IPS-20b (cell line): ENCODE results near the gene SCAF4.

Experiments
- H3K27ac ChIP-seq: one replicate; pipeline ENCODE4 v1.5.1; 2013; ENCODE audit warnings: low read length
- H3K27me3 ChIP-seq: 2 replicates; pipeline ENCODE4 v1.6.1; 2013; ENCODE audit warnings: mild to moderate bottlenecking, low read length, inconsistent platforms; ENCODE audit not compliant: insufficient read depth
- H3K36me3 ChIP-seq: 2 replicates; pipeline ENCODE4 v1.6.1; 2013; ENCODE audit warnings: low read depth, mild to moderate bottlenecking, inconsistent platforms, low read length, moderate library complexity; ENCODE audit not compliant: insufficient read depth
- H3K4me1 ChIP-seq: 2 replicates; pipeline ENCODE4 v1.6.1; 2013; ENCODE audit warnings: mild to moderate bottlenecking, control low read depth, inconsistent platforms, low read length, moderate library complexity; ENCODE audit not compliant: insufficient read depth
- H3K4me3 ChIP-seq: 2 replicates; pipeline ENCODE4 v1.5.1; 2013; ENCODE audit warnings: mild to moderate bottlenecking, low read length, inconsistent platforms
- H3K9ac ChIP-seq: 2 replicates; pipeline ENCODE4 v1.6.1; 2013; ENCODE audit warnings: low read depth, mild to moderate bottlenecking, inconsistent platforms, low read length, moderate library complexity
- H3K9me3 ChIP-seq: 2 replicates; pipeline ENCODE4 v1.6.1; 2013; ENCODE audit warnings: mild to moderate bottlenecking, low read depth, low read length, inconsistent platforms; ENCODE audit not compliant: insufficient read depth

The SCAF4 gene

GRCh38 chr21:31684918-31685317 lies 47.0 kb downstream of the SCAF4 start:
- no peaks in the 10 kb centered on the region for H3K4me1 ChIP-seq
- no peak overlapping the region for H3K9ac ChIP-seq
- no peaks in the 10 kb centered on the region for H3K27me3 ChIP-seq
- no peak overlapping the region for H3K4me3 ChIP-seq
- no peak overlapping the region for H3K27ac ChIP-seq
- peaks cover 99% of the 10 kb centered on the region for H3K36me3 ChIP-seq
- no peaks in the 10 kb centered on the region for H3K9me3 ChIP-seq

DNA sequence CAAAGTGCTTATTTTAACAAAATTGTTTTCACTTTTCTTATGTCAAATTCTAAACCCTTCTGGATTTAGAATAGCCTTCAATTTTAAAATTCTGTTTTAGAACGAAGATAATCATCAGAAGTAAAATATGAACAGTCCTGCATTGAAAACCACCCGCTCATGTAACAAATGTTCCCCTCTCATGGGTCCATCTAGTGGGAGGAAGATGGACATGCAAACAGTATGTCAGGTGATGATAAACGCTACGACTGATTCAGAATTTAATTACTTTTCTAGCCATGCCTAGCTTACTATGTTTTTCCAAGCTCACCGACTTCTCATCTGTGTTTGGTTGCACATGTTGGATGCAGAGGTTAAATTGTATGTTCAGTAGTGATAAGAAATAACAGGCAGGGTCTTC lies 48.9 kb downstream of the SCAF4 start:
- no peaks in the 10 kb centered on the region for H3K27me3 ChIP-seq
- no peak overlapping the region for H3K9ac ChIP-seq
- no peaks in the 10 kb centered on the region for H3K9me3 ChIP-seq
- H3K36me3 ChIP-seq: peaks cover 99% of the 10 kb centered on the region
- H3K4me3 ChIP-seq: no peak overlapping the region
- H3K27ac ChIP-seq: no peak overlapping the region
- no peaks in the 10 kb centered on the region for H3K4me1 ChIP-seq

- Histone ChIP-seq H3K9me3 (no peaks in the 10 kb centered on the region), H3K4me1 (no peaks in the 10 kb centered on the region), H3K27ac (no peak overlapping the region), H3K9ac (no peak overlapping the region), H3K27me3 (no peaks in the 10 kb centered on the region), H3K4me3 (no peak overlapping the region), H3K36me3 (peaks cover 99% of the 10 kb centered on the region)
Observed at GRCh38 chr21:31682620-31683019, 49.3 kb downstream of the SCAF4 start.

DNA sequence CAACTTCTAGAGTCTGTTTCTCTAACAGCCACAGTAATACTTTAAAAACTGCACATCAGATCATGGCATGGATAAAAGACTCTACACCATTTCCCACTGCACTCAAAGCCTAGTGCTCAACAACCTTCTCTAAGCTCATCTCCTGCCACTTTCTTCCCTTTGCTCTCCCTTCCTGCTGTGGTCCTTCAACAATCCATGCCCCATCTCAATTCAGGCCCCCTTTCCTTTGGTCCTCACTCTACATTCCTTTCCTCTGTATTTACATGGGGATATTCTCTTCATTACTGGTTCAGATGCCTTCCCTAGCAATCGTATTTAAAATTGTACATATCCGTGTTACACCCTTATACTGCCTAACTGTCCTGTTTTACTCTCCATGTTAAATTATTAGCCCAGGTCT lies 53.4 kb downstream of the SCAF4 start:
- Histone ChIP-seq H3K9me3 (no peaks in the 10 kb centered on the region), H3K4me1 (no peaks in the 10 kb centered on the region), H3K9ac (no peak overlapping the region), H3K4me3 (no peak overlapping the region), H3K27ac (no peak overlapping the region), H3K36me3 (peaks cover 64% of the 10 kb centered on the region), H3K27me3 (no peaks in the 10 kb centered on the region)

GRCh38 chr21:31677047-31677446 lies 54.9 kb downstream of the SCAF4 start:
- Histone ChIP-seq H3K4me3 (no peak overlapping the region), H3K36me3 (peaks cover 56% of the 10 kb centered on the region)

DNA sequence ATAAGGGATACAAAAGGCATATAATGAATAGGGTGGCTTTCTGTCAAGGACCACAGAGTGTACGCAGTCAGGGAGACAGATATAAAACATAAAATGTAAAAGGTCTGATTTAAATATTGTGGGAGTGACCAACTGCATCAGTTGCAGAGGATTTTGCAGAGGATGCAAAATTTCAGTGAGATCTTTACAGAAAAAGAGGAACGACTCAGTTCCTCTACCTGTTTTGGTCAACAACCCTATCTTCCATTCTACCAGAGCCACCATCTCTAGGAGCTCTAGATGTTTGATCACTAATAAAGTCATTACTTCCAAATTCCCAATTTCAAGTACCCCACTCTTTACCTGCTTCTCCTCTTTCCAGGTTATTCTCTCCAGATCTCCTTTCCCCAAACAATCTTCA lies 56.0 kb downstream of the SCAF4 start:
- Histone ChIP-seq H3K27me3 (no peaks in the 10 kb centered on the region), H3K36me3 (peaks cover 56% of the 10 kb centered on the region), H3K4me1 (no peaks in the 10 kb centered on the region), H3K4me3 (no peak overlapping the region), H3K27ac (no peak overlapping the region), H3K9ac (no peak overlapping the region), H3K9me3 (no peaks in the 10 kb centered on the region)

More at GRCh38 chr21:31677047-31677446, 54.9 kb downstream of the SCAF4 start:
- no peak overlapping the region for H3K9ac ChIP-seq
- no peaks in the 10 kb centered on the region for H3K9me3 ChIP-seq
- no peaks in the 10 kb centered on the region for H3K4me1 ChIP-seq
- H3K27me3 ChIP-seq: no peaks in the 10 kb centered on the region
- H3K27ac ChIP-seq: no peak overlapping the region

GRCh38 chr21:31675318-31675717 lies 56.6 kb downstream of the SCAF4 start:
- no peak overlapping the region for H3K9ac ChIP-seq
- peaks cover 5% of the 10 kb centered on the region; the same call in 1 of the 2 replicates for H3K4me1 ChIP-seq
- H3K27ac ChIP-seq: no peak overlapping the region
- no peaks in the 10 kb centered on the region for H3K27me3 ChIP-seq
- H3K9me3 ChIP-seq: no peaks in the 10 kb centered on the region
- no peak overlapping the region for H3K4me3 ChIP-seq
- H3K36me3 ChIP-seq: peaks cover 56% of the 10 kb centered on the region

DNA sequence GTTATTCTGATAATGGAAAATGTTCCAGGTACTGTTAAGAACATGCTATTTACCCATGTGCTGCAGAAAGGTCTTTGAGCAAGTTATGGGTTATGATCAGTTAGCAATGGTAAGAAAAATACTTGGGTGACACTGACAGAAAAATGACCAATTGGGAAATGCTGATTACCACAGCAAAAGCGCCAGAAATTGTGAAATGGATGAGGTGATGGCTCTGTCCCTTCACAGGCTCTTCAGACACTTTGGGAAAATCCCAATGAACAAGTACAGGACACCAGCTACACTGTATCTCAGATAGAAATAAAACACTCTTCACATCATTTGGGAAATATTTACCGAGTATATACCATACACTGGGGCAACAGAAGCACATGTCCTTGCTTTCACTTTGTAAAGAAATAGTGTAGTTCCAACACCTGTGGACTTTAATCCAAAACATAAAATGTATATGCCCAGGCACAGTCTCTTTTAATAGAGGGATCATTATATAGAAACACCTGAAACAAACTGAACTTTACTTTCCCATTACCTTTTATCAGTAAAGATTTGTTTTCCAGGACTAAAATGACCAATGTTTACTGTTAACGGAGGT lies 58.5 kb downstream of the SCAF4 start:
- no peaks in the 10 kb centered on the region for H3K9me3 ChIP-seq
- H3K27ac ChIP-seq: no peak overlapping the region
- H3K36me3 ChIP-seq: peaks cover 54% of the 10 kb centered on the region
- H3K27me3 ChIP-seq: no peaks in the 10 kb centered on the region
- H3K9ac ChIP-seq: no peak overlapping the region
- H3K4me3 ChIP-seq: no peak overlapping the region
- peaks cover 13% of the 10 kb centered on the region; the same call in 1 of the 2 replicates for H3K4me1 ChIP-seq

DNA sequence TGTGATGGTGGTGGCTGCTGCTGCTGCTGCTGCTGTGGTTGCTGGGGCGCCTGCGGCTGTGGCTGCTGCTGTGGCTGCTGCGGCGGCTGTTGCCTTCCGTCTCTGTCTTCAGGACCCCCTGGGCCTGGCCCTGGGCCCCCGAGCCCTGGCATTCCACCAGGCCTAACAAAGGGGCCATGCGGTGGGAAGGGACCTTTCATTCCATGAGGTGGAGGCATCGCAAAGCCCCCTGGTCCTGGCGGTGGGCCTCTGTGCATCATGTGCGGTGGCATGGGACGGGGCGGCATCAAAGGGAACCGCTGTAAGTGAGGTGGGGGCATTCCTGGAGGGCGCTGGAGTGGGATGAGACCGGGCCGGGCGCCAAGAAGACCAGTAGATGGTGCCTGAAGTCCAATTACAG lies 60.0 kb downstream of the SCAF4 start:
- no peaks in the 10 kb centered on the region for H3K9me3 ChIP-seq
- H3K4me3 ChIP-seq: no peak overlapping the region
- peaks cover 56% of the 10 kb centered on the region for H3K36me3 ChIP-seq
- H3K27me3 ChIP-seq: no peaks in the 10 kb centered on the region
- H3K9ac ChIP-seq: no peak overlapping the region
- no peak overlapping the region for H3K27ac ChIP-seq
- H3K4me1 ChIP-seq: peaks cover 16% of the 10 kb centered on the region; the same call in 1 of the 2 replicates

DNA sequence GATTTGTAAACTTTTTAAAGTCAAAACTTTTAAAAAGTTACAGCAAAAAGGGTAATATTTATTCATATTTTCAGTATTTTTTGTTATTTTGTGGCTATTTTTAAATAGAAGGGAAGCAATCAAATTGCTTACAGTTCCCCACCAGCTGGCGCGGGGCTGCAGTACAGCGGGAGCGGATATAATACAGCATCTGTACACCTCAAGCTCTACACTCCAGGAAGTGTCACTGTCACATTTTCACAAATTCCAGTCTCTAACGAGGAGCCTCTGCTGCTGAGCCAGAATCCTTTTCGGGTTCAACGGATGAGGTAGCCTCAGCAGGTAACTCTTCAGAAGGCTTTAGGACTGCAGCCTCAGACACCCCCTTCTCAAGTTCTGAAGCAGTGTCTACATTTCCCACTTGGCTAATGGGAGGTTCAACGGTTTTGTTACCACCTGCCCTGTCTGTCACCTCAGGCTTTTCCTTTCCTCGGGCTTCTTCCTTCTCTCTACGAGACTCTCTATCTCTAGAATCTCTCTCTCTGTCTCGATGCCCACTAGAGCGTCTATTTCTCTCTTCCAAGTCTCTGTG lies 60.7 kb downstream of the SCAF4 start:
- Histone ChIP-seq H3K27ac (no peak overlapping the region), H3K36me3 (peaks cover 63% of the 10 kb centered on the region), H3K27me3 (no peaks in the 10 kb centered on the region), H3K4me1 (peaks cover 16% of the 10 kb centered on the region; the same call in 1 of the 2 replicates), H3K4me3 (no peak overlapping the region), H3K9ac (no peak overlapping the region), H3K9me3 (no peaks in the 10 kb centered on the region)

DNA sequence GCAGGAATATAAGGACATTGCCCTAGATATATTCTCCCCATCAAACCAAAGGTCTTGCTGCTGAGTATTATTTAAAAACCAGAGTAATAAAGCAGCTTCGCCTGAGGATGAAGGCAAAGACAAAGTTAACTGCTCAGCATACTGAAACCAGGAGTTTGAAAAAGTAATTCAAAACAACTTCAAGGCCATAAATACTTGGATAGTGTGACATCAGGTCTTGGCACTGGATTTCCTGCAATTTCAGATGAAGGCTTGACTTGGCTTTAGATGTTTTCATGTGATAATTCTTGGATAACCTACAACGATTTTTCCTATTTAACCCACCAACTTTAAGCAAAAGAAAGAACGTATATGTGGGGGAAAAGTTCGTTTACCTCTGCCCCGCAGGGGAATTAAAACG lies 61.8 kb downstream of the SCAF4 start:
- peaks cover 72% of the 10 kb centered on the region for H3K36me3 ChIP-seq
- H3K4me1 ChIP-seq: peaks cover 16% of the 10 kb centered on the region; the same call in 1 of the 2 replicates
- H3K27ac ChIP-seq: no peak overlapping the region
- H3K27me3 ChIP-seq: no peaks in the 10 kb centered on the region
- H3K9ac ChIP-seq: no peak overlapping the region
- H3K4me3 ChIP-seq: no peak overlapping the region
- no peaks in the 10 kb centered on the region for H3K9me3 ChIP-seq

GRCh38 chr21:31668651-31669491 lies 63.0 kb downstream of the SCAF4 start:
- Histone ChIP-seq H3K9me3 (no peaks in the 10 kb centered on the region), H3K9ac (no peak overlapping the region), H3K36me3 (peaks cover 80% of the 10 kb centered on the region), H3K4me3 (no peak overlapping the region), H3K27ac (no peak overlapping the region), H3K27me3 (no peaks in the 10 kb centered on the region), H3K4me1 (peaks cover 16% of the 10 kb centered on the region; the same call in 1 of the 2 replicates)
